Measurements from ENCODE around the gene WIPF3. TPM values are rescaled to one million over a fixed set of nuclear protein-coding genes. Genes with fewer than 3 reads are reported as not detected.

The WIPF3 gene
- total RNA-seq, 1 donor from 2014 or later: 0.23 TPM

GRCh38 chr7:29917641-29918040 is 111.3 kb downstream of the WIPF3 start:
- no peak for DNase-seq (ENCODE audit: low read depth)
- no peak overlapping the region for H3K4me3 ChIP-seq (ENCODE audit: low read depth, low read length)
- no peak for TF ChIP-seq CTCF (conservative IDR thresholded peaks at IDR 0.05; ENCODE audit: low read depth, low read length)

GRCh38 chr7:29918850-29919249 is 112.5 kb downstream of the WIPF3 start:
- DNase-seq (ENCODE audit: low read depth): no peak
- no peak overlapping the region for H3K4me3 ChIP-seq (ENCODE audit: low read depth, low read length)
- TF ChIP-seq CTCF (conservative IDR thresholded peaks at IDR 0.05; ENCODE audit: low read depth, low read length): no peak

GRCh38 chr7:29919790-29920189 is 113.5 kb downstream of the WIPF3 start:
- no peak for DNase-seq (ENCODE audit: low read depth)
- no peak for TF ChIP-seq CTCF (conservative IDR thresholded peaks at IDR 0.05; ENCODE audit: low read depth, low read length)

GRCh38 chr7:29920491-29920890 is 114.2 kb downstream of the WIPF3 start:
- DNase-seq (ENCODE audit: low read depth): peak; percentile 3
- TF ChIP-seq CTCF (conservative IDR thresholded peaks at IDR 0.05; ENCODE audit: low read depth, low read length): no peak
- H3K4me3 ChIP-seq (ENCODE audit: low read depth, low read length): no peak overlapping the region

More at GRCh38 chr7:29919790-29920189, 113.5 kb downstream of the WIPF3 start:
- H3K4me3 ChIP-seq (ENCODE audit: low read depth, low read length): no peak overlapping the region

- DNase-seq (ENCODE audit: low read depth): peak; percentile 20
- TF ChIP-seq CTCF (conservative IDR thresholded peaks at IDR 0.05; ENCODE audit: low read depth, low read length): peak; percentile 99
- no peak overlapping the region for H3K4me3 ChIP-seq (ENCODE audit: low read depth, low read length)
These were observed 115.2 kb downstream of the WIPF3 start for GRCh38 chr7:29921404-29922010.

GRCh38 chr7:29922921-29923700 is 116.8 kb downstream of the WIPF3 start:
- no peak for DNase-seq (ENCODE audit: low read depth)
- TF ChIP-seq CTCF (conservative IDR thresholded peaks at IDR 0.05; ENCODE audit: low read depth, low read length): no peak
- no peak overlapping the region for H3K4me3 ChIP-seq (ENCODE audit: low read depth, low read length)
